ENCODE data around the gene MINPP1. TPM values are rescaled to one million over a fixed set of nuclear protein-coding genes. Genes with fewer than 3 reads are reported as not detected.
"Not testable (repeated sequence)": the region's sequence is repeated elsewhere in the genome, so short reads cannot be mapped to it uniquely, and the experiment has no call there.

The MINPP1 gene
- total RNA-seq, 3 donors from 2014 or later (not counting 1 experiment from before 2014, with no cell fraction given), result 3.6 to 5.8 (median 5.4) TPM

GRCh38 chr10:87590705-87591588, 86.3 kb downstream of the MINPP1 start:
- H3K36me3 ChIP-seq (ENCODE audit: control insufficient read depth, insufficient read depth, low read length), result no peaks in the 10 kb centered on the region
- DNase-seq (no peak), ATAC-seq (no peak)
- no peaks in the 10 kb centered on the region for H3K4me1 Mint-ChIP-seq
- no peaks in the 10 kb centered on the region for H3K9me3 Mint-ChIP-seq
- no peaks in the 10 kb centered on the region for H3K36me3 Mint-ChIP-seq
- no peak overlapping the region for H3K27ac ChIP-seq (ENCODE audit: low read length)
- no peaks in the 10 kb centered on the region for H3K4me1 ChIP-seq (ENCODE audit: control insufficient read depth, insufficient read depth, low read length)
- TF ChIP-seq CTCF (IDR thresholded peaks at IDR 0.05), result no peak
- H3K4me3 ChIP-seq (ENCODE audit: low read length), result no peak overlapping the region
- H3K9me3 ChIP-seq (ENCODE audit: control insufficient read depth, insufficient read depth, low read length), result no peaks in the 10 kb centered on the region
- intact Hi-C loops (cut with micrococcal nuclease), result no loop called here
- no CpG with 5 or more reads among the region's 2 CpGs for WGBS (ENCODE audit: insufficient coverage)
- H3K27ac Mint-ChIP-seq, result no peak overlapping the region
- H3K27me3 Mint-ChIP-seq (ENCODE audit: low read depth in 2 of 2), result peaks cover 15 to 21% of the 10 kb centered on the region in 2 donors
- no peak overlapping the region for H3K4me3 Mint-ChIP-seq
- no peaks in the 10 kb centered on the region for H3K27me3 ChIP-seq (ENCODE audit: control insufficient read depth, insufficient read depth, low read length)

- Mint-ChIP-seq H3K27ac (no peak overlapping the region), H3K27me3 (ENCODE audit: low read depth in 2 of 2) (peaks cover 15 to 21% of the 10 kb centered on the region in 2 donors), H3K36me3 (no peaks in the 10 kb centered on the region), H3K9me3 (no peaks in the 10 kb centered on the region), H3K4me1 (no peaks in the 10 kb centered on the region), H3K4me3 (no peak overlapping the region)
- Histone ChIP-seq H3K27me3 (ENCODE audit: control insufficient read depth, insufficient read depth, low read length) (no peaks in the 10 kb centered on the region), H3K4me3 (ENCODE audit: low read length) (no peak overlapping the region), H3K36me3 (ENCODE audit: control insufficient read depth, insufficient read depth, low read length) (no peaks in the 10 kb centered on the region), H3K4me1 (ENCODE audit: control insufficient read depth, insufficient read depth, low read length) (no peaks in the 10 kb centered on the region), H3K9me3 (ENCODE audit: control insufficient read depth, insufficient read depth, low read length) (no peaks in the 10 kb centered on the region), H3K27ac (ENCODE audit: low read length) (no peak overlapping the region)
- no peak for TF ChIP-seq CTCF (IDR thresholded peaks at IDR 0.05)
- no peak for DNase-seq
- intact Hi-C loops (cut with micrococcal nuclease), result no loop called here
- ATAC-seq, result no peak
Observed at GRCh38 chr10:87591589-87591886, 86.8 kb downstream of the MINPP1 start.

- H3K4me1 ChIP-seq (ENCODE audit: control insufficient read depth, insufficient read depth, low read length); H3K36me3 ChIP-seq (ENCODE audit: control insufficient read depth, insufficient read depth, low read length); H3K9me3 ChIP-seq (ENCODE audit: control insufficient read depth, insufficient read depth, low read length); H3K27me3 ChIP-seq (ENCODE audit: control insufficient read depth, insufficient read depth, low read length); DNase-seq; H3K4me1 Mint-ChIP-seq; ATAC-seq; H3K27ac ChIP-seq (ENCODE audit: low read length); intact Hi-C loops (cut with micrococcal nuclease); H3K27ac Mint-ChIP-seq; H3K9me3 Mint-ChIP-seq; H3K4me3 Mint-ChIP-seq; H3K36me3 Mint-ChIP-seq; H3K4me3 ChIP-seq (ENCODE audit: low read length): not testable (repeated sequence)
- 86% methylated on average over 4 of the region's 4 CpGs for WGBS (ENCODE audit: insufficient coverage)
- H3K27me3 Mint-ChIP-seq (ENCODE audit: low read depth in 2 of 2), result peaks cover 9 to 21% of the 10 kb centered on the region in 2 donors
Observed at GRCh38 chr10:87592920-87593319, 88.2 kb downstream of the MINPP1 start.

GRCh38 chr10:87593702-87594101, 89.0 kb downstream of the MINPP1 start:
- Histone ChIP-seq H3K4me3 (ENCODE audit: low read length) (no peak overlapping the region), H3K27ac (ENCODE audit: low read length) (no peak overlapping the region), H3K4me1 (ENCODE audit: control insufficient read depth, insufficient read depth, low read length) (no peaks in the 10 kb centered on the region), H3K27me3 (ENCODE audit: control insufficient read depth, insufficient read depth, low read length) (no peaks in the 10 kb centered on the region), H3K36me3 (ENCODE audit: control insufficient read depth, insufficient read depth, low read length) (no peaks in the 10 kb centered on the region), H3K9me3 (ENCODE audit: control insufficient read depth, insufficient read depth, low read length) (no peaks in the 10 kb centered on the region)
- Mint-ChIP-seq H3K27me3 (ENCODE audit: low read depth in 2 of 2) (peaks cover 9 to 21% of the 10 kb centered on the region in 2 donors), H3K4me1 (no peaks in the 10 kb centered on the region), H3K36me3 (no peaks in the 10 kb centered on the region), H3K4me3 (no peak overlapping the region), H3K27ac (no peak overlapping the region), H3K9me3 (no peaks in the 10 kb centered on the region)
- no peak for ATAC-seq
- intact Hi-C loops (cut with micrococcal nuclease), result no loop called here
- no peak for DNase-seq
- TF ChIP-seq CTCF (IDR thresholded peaks at IDR 0.05), result no peak

All from natural killer cell (primary cell).